Natural killer cell (primary cell): ENCODE results near the gene MITF. TPM values are rescaled to one million over a fixed set of nuclear protein-coding genes. Genes with fewer than 3 reads are reported as not detected.
A peak's percentile ranks its signal among the peaks of the same experiment; 100 is the strongest.

ENCODE experiments used
- ATAC-seq, 3 donors: fragments of 150-1000 bp in 2 of 3; fragments of 200-7000 bp in 1 of 3; cut with Tn5 transposase; 1 replicate in 1 of 3; 2 replicates in 2 of 3; pipeline ENCODE4 v1.10.0; 2021; ENCODE audit warnings: mild to moderate bottlenecking in 2 of 3, moderate library complexity in 2 of 3
- DNase-seq, 2 donors: peaks; one replicate each; pipeline versions ENCODE4 v3.0.0 to v3.0.0-alpha.2; 2013 to 2021; ENCODE audit warnings: mixed read lengths in 1 of 2
- H3K27ac ChIP-seq: one replicate; pipeline ENCODE4 v1.5.1; 2013; ENCODE audit warnings: mild to moderate bottlenecking, low read length
- H3K27me3 ChIP-seq: one replicate; pipeline ENCODE4 v1.6.1; 2013; ENCODE audit warnings: low read length; ENCODE audit not compliant: control insufficient read depth, insufficient read depth
- H3K36me3 ChIP-seq: one replicate; pipeline ENCODE4 v1.6.1; 2013; ENCODE audit warnings: low read length; ENCODE audit not compliant: control insufficient read depth, insufficient read depth
- H3K4me1 ChIP-seq: one replicate; pipeline ENCODE4 v1.6.1; 2013; ENCODE audit warnings: low read length; ENCODE audit not compliant: control insufficient read depth, insufficient read depth
- H3K4me3 ChIP-seq: one replicate; pipeline ENCODE4 v1.5.1; 2013; ENCODE audit warnings: low read length
- H3K9me3 ChIP-seq: one replicate; pipeline ENCODE4 v1.6.1; 2013; ENCODE audit warnings: low read length; ENCODE audit not compliant: control insufficient read depth, insufficient read depth
- H3K27ac Mint-ChIP-seq, 2 donors: one replicate each; pipeline ENCODE4 v1.8.0; 2022; ENCODE audit warnings: mild to moderate bottlenecking in 2 of 2, mixed read lengths in 2 of 2, moderate library complexity in 1 of 2
- H3K27me3 Mint-ChIP-seq, 2 donors: one replicate each; pipeline ENCODE4 v1.8.0; 2022; ENCODE audit warnings: low read depth in 2 of 2, mixed read lengths in 2 of 2
- H3K36me3 Mint-ChIP-seq: one replicate; pipeline ENCODE4 v1.8.0; 2022; ENCODE audit warnings: mixed read lengths
- H3K4me1 Mint-ChIP-seq, 2 donors: one replicate each; pipeline ENCODE4 v1.8.0; 2022; ENCODE audit warnings: mixed read lengths in 2 of 2
- H3K4me3 Mint-ChIP-seq: one replicate; pipeline ENCODE4 v1.8.0; 2022; ENCODE audit warnings: mild to moderate bottlenecking, moderate library complexity, mixed read lengths
- H3K9me3 Mint-ChIP-seq, 2 donors: one replicate each; pipeline ENCODE4 v1.8.0; 2022; ENCODE audit warnings: mixed read lengths in 2 of 2
- CTCF ChIP-seq: fragments of 200-600 bp; IDR thresholded peaks from one replicate; pipeline ENCODE4 v1.8.0; 2022; ENCODE audit warnings: antibody characterized with exemption
- WGBS: methylation state at CpG from one replicate; pipeline ENCODE4 v1.1.7; 2013; ENCODE audit warnings: missing lambda C conversion rate; ENCODE audit not compliant: insufficient coverage; 5-methylcytosine and 5-hydroxymethylcytosine counted together
- intact Hi-C: fragments of 100-400 bp; cut with micrococcal nuclease; formaldehyde crosslinking; loops from one replicate; pipeline ENCODE4 v1.14.2; 2022
- total RNA-seq, 4 donors: library from RNA; stranded (reverse); fragments of 120-200 nt in 1 of 4; gene quantifications; one replicate each; pipeline versions ENCODE4 v1.2.3 to v1.2.4, GENCODE V29; 2013 to 2022

Gene MITF
- total RNA-seq, 3 donors from 2014 or later (not counting 1 experiment from before 2014, with no cell fraction given): 0.23 to 1.5 (median 0.54) TPM

- no peak overlapping the region for H3K27ac Mint-ChIP-seq
- H3K36me3 ChIP-seq: no peaks in the 10 kb centered on the region
- no peak overlapping the region for H3K27ac ChIP-seq
- intact Hi-C loops: no loop called here
- H3K4me3 ChIP-seq: no peak overlapping the region
- DNase-seq (no peak), ATAC-seq (no peak)
- no peak for TF ChIP-seq CTCF
- H3K9me3 ChIP-seq: no peaks in the 10 kb centered on the region
- no peaks in the 10 kb centered on the region for H3K4me1 ChIP-seq
- H3K9me3 Mint-ChIP-seq: no peaks in the 10 kb centered on the region
- no peaks in the 10 kb centered on the region for H3K36me3 Mint-ChIP-seq
- H3K27me3 Mint-ChIP-seq: no peaks in the 10 kb centered on the region
- no peak overlapping the region for H3K4me3 Mint-ChIP-seq
- no peaks in the 10 kb centered on the region for H3K4me1 Mint-ChIP-seq
- H3K27me3 ChIP-seq: no peaks in the 10 kb centered on the region
- 82% methylated on average over 4 of the region's 4 CpGs for WGBS
These were observed 154.0 kb downstream of the MITF start for GRCh38 chr3:69893274-69893673.

GRCh38 chr3:69896095-69896494 lies 156.8 kb downstream of the MITF start:
- ATAC-seq (no peak), DNase-seq (no peak)
- intact Hi-C loops: no loop called here
- Mint-ChIP-seq H3K27me3 (no peaks in the 10 kb centered on the region), H3K4me1 (no peaks in the 10 kb centered on the region), H3K4me3 (no peak overlapping the region), H3K36me3 (no peaks in the 10 kb centered on the region), H3K9me3 (no peaks in the 10 kb centered on the region), H3K27ac (no peak overlapping the region)
- H3K4me1 ChIP-seq: no peaks in the 10 kb centered on the region
- WGBS: 87% methylated on average over 1 of the region's 1 CpG
- no peaks in the 10 kb centered on the region for H3K27me3 ChIP-seq
- no peak for TF ChIP-seq CTCF
- no peak overlapping the region for H3K4me3 ChIP-seq
- no peaks in the 10 kb centered on the region for H3K36me3 ChIP-seq
- H3K27ac ChIP-seq: no peak overlapping the region
- no peaks in the 10 kb centered on the region for H3K9me3 ChIP-seq

- Mint-ChIP-seq H3K27me3 (no peaks in the 10 kb centered on the region), H3K4me1 (no peaks in the 10 kb centered on the region), H3K9me3 (peaks cover 2 to 7% of the 10 kb centered on the region in 2 donors), H3K36me3 (no peaks in the 10 kb centered on the region), H3K27ac (no peak overlapping the region), H3K4me3 (no peak overlapping the region)
- WGBS: 83% methylated on average over 1 of the region's 1 CpG
- no peaks in the 10 kb centered on the region for H3K36me3 ChIP-seq
- ATAC-seq (no peak), DNase-seq (no peak)
- H3K4me1 ChIP-seq: no peaks in the 10 kb centered on the region
- no peaks in the 10 kb centered on the region for H3K9me3 ChIP-seq
- TF ChIP-seq CTCF: no peak
- no peaks in the 10 kb centered on the region for H3K27me3 ChIP-seq
- H3K27ac ChIP-seq: no peak overlapping the region
- no peak overlapping the region for H3K4me3 ChIP-seq
- intact Hi-C loops: no loop called here
These were observed 161.1 kb downstream of the MITF start for GRCh38 chr3:69900331-69900730.

GRCh38 chr3:69901802-69902201 lies 162.5 kb downstream of the MITF start:
- H3K4me3 Mint-ChIP-seq: no peak overlapping the region
- no peaks in the 10 kb centered on the region for H3K27me3 Mint-ChIP-seq
- H3K9me3 Mint-ChIP-seq: peaks cover 2 to 7% of the 10 kb centered on the region in 2 donors
- Histone ChIP-seq H3K27ac (no peak overlapping the region), H3K27me3 (no peaks in the 10 kb centered on the region), H3K4me1 (no peaks in the 10 kb centered on the region), H3K36me3 (no peaks in the 10 kb centered on the region), H3K9me3 (no peaks in the 10 kb centered on the region), H3K4me3 (no peak overlapping the region)
- intact Hi-C loops: no loop called here
- TF ChIP-seq CTCF: no peak
- ATAC-seq (peak in 1 of 3 donors; percentile 24), DNase-seq (no peak)
- H3K27ac Mint-ChIP-seq: no peak overlapping the region
- WGBS: 100% methylated on average over 1 of the region's 1 CpG
- no peaks in the 10 kb centered on the region for H3K36me3 Mint-ChIP-seq
- H3K4me1 Mint-ChIP-seq: no peaks in the 10 kb centered on the region
